HG02623 (cell line): ENCODE results near the gene DNAJC24.

Experiments
- ATAC-seq: cut with Tn5 transposase; IDR thresholded peaks from one replicate; pipeline ENCODE4 v1.9.1; 2021; ENCODE audit warnings: moderate library complexity; ENCODE audit not compliant: unreplicated experiment

The DNAJC24 gene

GRCh38 chr11:31414338-31414737 is 44.7 kb downstream of the DNAJC24 start:
- no peak for ATAC-seq

- no peak for ATAC-seq
Observed at GRCh38 chr11:31415435-31415834, 45.8 kb downstream of the DNAJC24 start.

- ATAC-seq: no peak
Observed at GRCh38 chr11:31417357-31417756, 47.7 kb downstream of the DNAJC24 start.

- no peak for ATAC-seq
Observed at GRCh38 chr11:31417816-31418215, 48.2 kb downstream of the DNAJC24 start.

- ATAC-seq: no peak
Observed at GRCh38 chr11:31419138-31419537, 49.5 kb downstream of the DNAJC24 start.

GRCh38 chr11:31419669-31420068 is 50.0 kb downstream of the DNAJC24 start:
- no peak for ATAC-seq

GRCh38 chr11:31421820-31422219 is 52.2 kb downstream of the DNAJC24 start:
- ATAC-seq: no peak

GRCh38 chr11:31422703-31423102 is 53.0 kb downstream of the DNAJC24 start:
- no peak for ATAC-seq

- no peak for ATAC-seq
Observed at GRCh38 chr11:31424652-31425051, 55.0 kb downstream of the DNAJC24 start.

GRCh38 chr11:31433851-31434250 is 64.2 kb downstream of the DNAJC24 start:
- ATAC-seq: no peak

GRCh38 chr11:31437742-31438435 is 68.2 kb downstream of the DNAJC24 start:
- ATAC-seq: no peak

GRCh38 chr11:31441296-31441695 is 71.6 kb downstream of the DNAJC24 start:
- ATAC-seq: no peak

- ATAC-seq: no peak
Observed at GRCh38 chr11:31442086-31442485, 72.4 kb downstream of the DNAJC24 start.

GRCh38 chr11:31443802-31444201 is 74.1 kb downstream of the DNAJC24 start:
- no peak for ATAC-seq

GRCh38 chr11:31445621-31446020 is 76.0 kb downstream of the DNAJC24 start:
- ATAC-seq: no peak

- ATAC-seq: no peak
Observed at GRCh38 chr11:31449040-31449439, 79.4 kb downstream of the DNAJC24 start.

GRCh38 chr11:31450841-31451240 is 81.2 kb downstream of the DNAJC24 start:
- ATAC-seq: no peak

GRCh38 chr11:31455177-31455576 is 85.5 kb downstream of the DNAJC24 start:
- ATAC-seq: no peak

GRCh38 chr11:31464436-31464835 is 94.8 kb downstream of the DNAJC24 start:
- no peak for ATAC-seq

- ATAC-seq: no peak
Observed at GRCh38 chr11:31474083-31474482, 104.4 kb downstream of the DNAJC24 start.

GRCh38 chr11:31477528-31478222 is 108.0 kb downstream of the DNAJC24 start:
- no peak for ATAC-seq

- ATAC-seq: no peak
Observed at GRCh38 chr11:31478223-31478590, 108.5 kb downstream of the DNAJC24 start.

- no peak for ATAC-seq
Observed at GRCh38 chr11:31479066-31479465, 109.4 kb downstream of the DNAJC24 start.
